D721Med (cell line): ENCODE results near the gene SPOCK1.

Source experiments
- DNase-seq: peaks from one replicate; pipeline ENCODE4 v3.0.0; 2011; ENCODE audit warnings: low spot score; ENCODE audit not compliant: insufficient read length
- FAIRE-seq: peaks from 2 replicates; lab custom pipeline; 2011; peaks lifted over from hg19 to GRCh38; lab: Jason Lieb, UNC
- TF ChIP-seq, protein P1 (sequence below): IDR thresholded peaks from 2 replicates; pipeline ENCODE4 v1.5.1; 2012; ENCODE audit warnings: mild to moderate bottlenecking, control low read depth; ENCODE audit not compliant: insufficient read depth; ENCODE audit errors: missing control alignments

The SPOCK1 gene

DNA sequence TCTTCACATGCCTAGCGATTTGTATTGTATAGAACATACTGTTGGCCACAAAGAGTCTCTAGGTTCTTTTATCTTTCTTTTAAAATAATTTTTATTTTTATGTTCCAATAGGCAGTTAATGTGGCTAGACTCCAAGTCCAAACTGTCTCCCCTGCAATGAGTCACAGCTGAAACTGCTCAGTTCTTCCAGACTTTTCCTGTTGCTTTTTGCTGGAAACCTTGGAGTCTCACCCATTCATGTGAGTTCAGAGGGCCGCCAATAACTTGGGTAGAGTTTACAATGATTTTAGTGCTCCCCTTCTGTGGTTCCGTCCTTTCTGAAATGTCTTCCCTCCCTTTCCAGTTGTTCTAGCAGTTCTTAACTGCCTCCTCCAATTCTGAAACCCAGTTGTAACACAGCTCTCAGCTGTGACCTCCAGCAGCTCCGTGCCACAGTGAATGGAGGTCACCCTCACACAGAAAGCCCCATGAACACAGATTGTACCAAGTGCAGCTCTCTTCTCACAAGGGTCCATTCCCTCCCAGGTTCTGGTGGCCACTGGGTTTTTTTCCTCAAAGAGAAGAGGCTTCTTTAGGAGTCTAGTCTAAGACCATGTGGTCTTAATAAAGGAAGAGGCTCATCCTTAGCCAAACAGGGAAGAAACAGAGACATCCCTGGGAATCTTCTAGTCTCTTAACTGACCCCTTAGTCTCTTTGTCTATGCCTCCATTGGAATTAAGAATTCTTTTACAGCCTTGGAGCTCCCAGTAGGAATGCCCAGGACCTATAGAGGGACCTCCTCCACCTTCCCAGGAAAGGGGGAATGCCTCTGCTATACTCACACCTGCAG, 198.5 kb downstream of the SPOCK1 start:
- DNase-seq (no peak), FAIRE-seq (no peak)
- TF ChIP-seq, protein P1, sequence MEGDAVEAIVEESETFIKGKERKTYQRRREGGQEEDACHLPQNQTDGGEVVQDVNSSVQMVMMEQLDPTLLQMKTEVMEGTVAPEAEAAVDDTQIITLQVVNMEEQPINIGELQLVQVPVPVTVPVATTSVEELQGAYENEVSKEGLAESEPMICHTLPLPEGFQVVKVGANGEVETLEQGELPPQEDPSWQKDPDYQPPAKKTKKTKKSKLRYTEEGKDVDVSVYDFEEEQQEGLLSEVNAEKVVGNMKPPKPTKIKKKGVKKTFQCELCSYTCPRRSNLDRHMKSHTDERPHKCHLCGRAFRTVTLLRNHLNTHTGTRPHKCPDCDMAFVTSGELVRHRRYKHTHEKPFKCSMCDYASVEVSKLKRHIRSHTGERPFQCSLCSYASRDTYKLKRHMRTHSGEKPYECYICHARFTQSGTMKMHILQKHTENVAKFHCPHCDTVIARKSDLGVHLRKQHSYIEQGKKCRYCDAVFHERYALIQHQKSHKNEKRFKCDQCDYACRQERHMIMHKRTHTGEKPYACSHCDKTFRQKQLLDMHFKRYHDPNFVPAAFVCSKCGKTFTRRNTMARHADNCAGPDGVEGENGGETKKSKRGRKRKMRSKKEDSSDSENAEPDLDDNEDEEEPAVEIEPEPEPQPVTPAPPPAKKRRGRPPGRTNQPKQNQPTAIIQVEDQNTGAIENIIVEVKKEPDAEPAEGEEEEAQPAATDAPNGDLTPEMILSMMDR = no peak

DNA sequence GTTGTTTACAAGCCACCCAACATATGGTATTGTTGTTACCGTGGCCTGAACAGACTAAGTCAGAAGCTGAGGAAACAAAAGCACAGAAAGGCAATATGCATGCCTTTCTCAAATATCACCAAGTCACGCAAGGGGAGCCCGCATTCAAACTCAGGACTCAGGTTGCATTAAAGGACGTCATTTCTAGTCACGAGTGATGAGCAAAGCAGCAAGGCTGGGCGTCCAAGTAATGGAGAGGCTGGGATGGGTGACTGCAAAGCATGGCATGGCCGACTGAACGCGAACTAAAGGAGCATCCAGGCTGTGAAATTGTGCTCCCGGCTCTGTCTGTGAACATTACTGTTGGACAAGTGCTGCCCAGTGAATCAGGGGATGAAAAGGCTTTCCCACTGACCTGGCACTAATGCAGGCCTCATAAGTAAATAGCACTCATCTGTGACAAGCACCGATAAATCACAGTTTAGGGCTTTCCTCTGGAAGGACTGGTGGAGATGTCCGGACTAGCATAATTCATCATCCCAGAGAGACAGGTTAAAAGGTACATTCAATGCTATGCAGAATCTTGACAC, 202.8 kb downstream of the SPOCK1 start:
- no peak for DNase-seq
- no peak for FAIRE-seq
- TF ChIP-seq, protein P1 = no peak

DNA sequence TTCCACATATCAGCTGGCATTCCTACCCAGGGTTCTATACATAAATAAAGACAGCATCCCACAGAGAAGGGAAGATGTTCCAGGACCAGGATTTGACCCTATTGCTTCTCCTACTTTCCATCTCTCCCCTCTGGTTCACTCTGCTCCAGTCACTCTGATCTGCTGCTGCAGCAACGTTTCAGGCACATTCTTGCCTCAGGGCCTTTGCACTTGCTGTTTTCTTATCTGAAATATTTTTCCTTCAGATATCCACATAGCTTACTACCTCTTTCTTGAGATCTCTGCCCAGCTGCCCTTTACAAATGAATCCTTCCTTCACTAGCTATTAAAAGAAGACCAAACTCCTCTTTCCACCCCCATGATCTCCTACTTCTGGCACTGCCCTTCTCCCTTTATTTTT, 204.5 kb downstream of the SPOCK1 start:
- DNase-seq (no peak), FAIRE-seq (no peak)
- TF ChIP-seq, protein P1 = no peak

DNA sequence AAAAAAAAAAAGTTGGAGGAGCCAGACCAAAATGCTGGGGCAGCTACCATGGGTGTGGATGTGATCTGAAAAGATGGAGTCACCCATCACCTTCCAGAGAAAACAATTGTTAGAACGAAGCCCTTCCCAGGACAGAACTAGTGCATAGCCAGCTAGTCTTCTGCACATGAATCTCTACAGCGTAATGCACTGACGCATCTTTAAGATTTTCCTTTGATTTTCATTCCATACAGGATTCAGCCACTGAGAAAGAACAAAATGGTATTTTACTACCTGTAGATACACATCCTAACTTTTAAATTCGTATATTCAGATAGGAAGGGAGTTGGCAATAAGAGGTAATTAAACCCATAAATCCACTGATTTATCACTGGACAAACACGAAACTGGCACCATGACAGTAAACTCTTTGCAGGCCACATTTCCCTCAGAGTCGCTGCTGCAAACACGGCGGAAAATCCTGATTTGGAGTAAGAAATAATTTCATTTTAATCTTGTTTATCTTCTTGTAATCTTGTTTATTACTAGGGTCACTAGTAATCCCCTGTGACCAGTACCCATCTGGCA, 206.6 kb downstream of the SPOCK1 start:
- TF ChIP-seq, protein P1 = no peak
- FAIRE-seq (no peak), DNase-seq (no peak)

DNA sequence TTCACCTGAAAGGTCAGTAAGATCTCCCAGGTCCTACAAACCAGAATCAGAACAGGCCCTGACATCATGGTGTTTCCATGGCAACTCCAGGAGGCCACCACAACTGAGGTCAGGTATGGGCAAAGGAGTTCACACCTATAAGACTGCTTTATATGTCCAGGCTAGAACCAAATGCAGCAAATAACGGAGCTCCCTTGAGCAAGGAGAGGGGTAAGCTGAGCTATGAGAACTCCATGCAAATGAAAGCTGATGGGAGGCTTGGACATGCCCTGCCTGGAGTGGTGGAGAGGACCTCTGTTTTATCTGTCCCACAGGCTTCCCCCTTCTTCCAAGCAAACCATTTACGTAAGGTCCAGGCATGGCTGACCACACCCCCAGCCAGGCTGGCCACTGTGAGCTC, 207.7 kb downstream of the SPOCK1 start:
- TF ChIP-seq, protein P1 = no peak
- DNase-seq (no peak), FAIRE-seq (no peak)

DNA sequence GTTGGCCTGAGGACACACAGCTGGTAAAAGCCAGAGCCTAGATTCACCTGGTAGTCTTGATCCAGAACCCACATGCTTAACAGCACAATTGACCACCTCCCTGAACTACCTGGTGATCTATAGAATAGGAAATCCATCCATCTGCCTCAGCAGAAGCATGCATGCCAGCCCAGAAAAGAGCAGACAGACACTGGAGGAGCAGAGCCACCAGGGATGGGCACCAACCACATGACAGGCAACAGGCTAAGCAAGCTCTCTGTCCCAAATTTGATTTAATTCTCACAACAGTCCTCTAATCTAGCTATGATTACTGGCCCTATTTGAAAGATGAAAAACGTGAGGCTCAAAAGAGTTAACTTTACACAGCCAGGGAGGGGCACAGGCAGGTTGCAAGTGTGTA, 208.1 kb downstream of the SPOCK1 start:
- DNase-seq (no peak), FAIRE-seq (no peak)
- TF ChIP-seq, protein P1 = no peak
